Peyer's patch (tissue), 4 donors: Measurements from ENCODE around the gene MDFIC2.

Experiments used
- POLR2A ChIP-seq, 2 donors: fragments of 450-650 bp; IDR thresholded peaks; one replicate each; pipeline ENCODE4 v1.5.1; 2017; ENCODE audit warnings: antibody characterized with exemption in 2 of 2, mild to moderate bottlenecking in 2 of 2, moderate library complexity in 2 of 2
- TF ChIP-seq, protein P1 (sequence below), 6 experiments: fragments of 450-650 bp in 4 of 6; fragments of 200-600 bp in 2 of 6; sonication (generic) in 1 of 6; IDR thresholded peaks; one replicate each; pipeline ENCODE4 v1.5.1; 2017 to 2019; ENCODE audit warnings: antibody characterized with exemption in 6 of 6, mild to moderate bottlenecking in 3 of 6, moderate library complexity in 1 of 6

DNA sequence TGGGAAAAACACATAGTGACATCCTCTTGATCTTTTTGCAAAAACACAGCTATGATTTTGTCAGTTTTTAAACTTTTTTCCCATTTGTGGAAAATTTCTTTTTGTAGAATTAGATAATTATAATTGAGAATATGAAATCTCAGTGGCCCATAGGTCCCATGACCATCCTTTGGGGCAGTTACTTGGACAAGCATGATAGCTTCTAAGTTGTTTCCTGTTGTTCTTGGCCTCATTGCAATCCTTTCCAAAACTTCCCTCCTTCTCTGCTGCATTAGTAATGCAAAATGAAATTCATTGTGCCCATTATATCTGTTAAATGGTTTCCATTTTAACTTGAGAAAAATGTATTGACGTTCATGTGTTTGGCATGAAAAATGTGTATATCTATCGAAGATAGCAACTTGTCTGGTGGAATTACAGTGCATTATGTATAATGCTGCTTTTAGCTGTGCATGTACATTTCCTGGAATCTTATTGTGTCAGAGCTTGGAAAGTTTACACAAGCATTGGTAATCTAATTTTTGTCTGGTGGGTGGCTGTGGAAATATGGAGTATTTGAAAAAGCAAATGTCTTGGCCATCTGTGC is 70.0 kb downstream of the MDFIC2 start:
- TF ChIP-seq, protein P1, sequence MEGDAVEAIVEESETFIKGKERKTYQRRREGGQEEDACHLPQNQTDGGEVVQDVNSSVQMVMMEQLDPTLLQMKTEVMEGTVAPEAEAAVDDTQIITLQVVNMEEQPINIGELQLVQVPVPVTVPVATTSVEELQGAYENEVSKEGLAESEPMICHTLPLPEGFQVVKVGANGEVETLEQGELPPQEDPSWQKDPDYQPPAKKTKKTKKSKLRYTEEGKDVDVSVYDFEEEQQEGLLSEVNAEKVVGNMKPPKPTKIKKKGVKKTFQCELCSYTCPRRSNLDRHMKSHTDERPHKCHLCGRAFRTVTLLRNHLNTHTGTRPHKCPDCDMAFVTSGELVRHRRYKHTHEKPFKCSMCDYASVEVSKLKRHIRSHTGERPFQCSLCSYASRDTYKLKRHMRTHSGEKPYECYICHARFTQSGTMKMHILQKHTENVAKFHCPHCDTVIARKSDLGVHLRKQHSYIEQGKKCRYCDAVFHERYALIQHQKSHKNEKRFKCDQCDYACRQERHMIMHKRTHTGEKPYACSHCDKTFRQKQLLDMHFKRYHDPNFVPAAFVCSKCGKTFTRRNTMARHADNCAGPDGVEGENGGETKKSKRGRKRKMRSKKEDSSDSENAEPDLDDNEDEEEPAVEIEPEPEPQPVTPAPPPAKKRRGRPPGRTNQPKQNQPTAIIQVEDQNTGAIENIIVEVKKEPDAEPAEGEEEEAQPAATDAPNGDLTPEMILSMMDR (IDR thresholded peaks at IDR 0.05): no peak
- no peak for TF ChIP-seq POLR2A (IDR thresholded peaks at IDR 0.05)
